Measurements from ENCODE around the gene ENTPD6.
"Not testable (repeated sequence)": the region's sequence is repeated elsewhere in the genome, so short reads cannot be mapped to it uniquely, and the experiment has no call there.

ENTPD6 gene

GRCh38 chr20:25254986-25255680, 59.6 kb downstream of the ENTPD6 start:
- Histone ChIP-seq H3K9me3 (ENCODE audit: control insufficient read depth in 1 of 2, low read length in 2 of 2) (no peaks in the 10 kb centered on the region), H3K4me3 (ENCODE audit: low read depth in 1 of 2, low read length in 2 of 2) (no peak overlapping the region), H3K27me3 (ENCODE audit: low read depth, low read length) (no peaks in the 10 kb centered on the region), H3K36me3 (ENCODE audit: control insufficient read depth in 1 of 2, insufficient read depth in 2 of 2, low read length in 2 of 2) (peaks cover 8 to 12% of the 10 kb centered on the region in 2 donors), H3K4me1 (ENCODE audit: control insufficient read depth in 1 of 2, insufficient read depth in 2 of 2, low read length in 2 of 2) (peaks cover 2 to 38% of the 10 kb centered on the region in 2 donors), H3K27ac (ENCODE audit: low read length) (peak overlapping the region; percentile 33)

GRCh38 chr20:25256226-25256859, 60.8 kb downstream of the ENTPD6 start:
- Histone ChIP-seq H3K27ac (ENCODE audit: low read length) (no peak overlapping the region), H3K36me3 (ENCODE audit: control insufficient read depth in 1 of 2, insufficient read depth in 2 of 2, low read length in 2 of 2) (peaks cover 12 to 19% of the 10 kb centered on the region in 2 donors), H3K9me3 (ENCODE audit: control insufficient read depth in 1 of 2, low read length in 2 of 2) (no peaks in the 10 kb centered on the region), H3K4me3 (ENCODE audit: low read depth in 1 of 2, low read length in 2 of 2) (no peak overlapping the region), H3K4me1 (ENCODE audit: control insufficient read depth in 1 of 2, insufficient read depth in 2 of 2, low read length in 2 of 2) (peaks cover 2 to 33% of the 10 kb centered on the region in 2 donors), H3K27me3 (ENCODE audit: low read depth, low read length) (no peaks in the 10 kb centered on the region)

- Histone ChIP-seq H3K27me3 (ENCODE audit: low read depth, low read length) (no peaks in the 10 kb centered on the region), H3K9me3 (ENCODE audit: control insufficient read depth in 1 of 2, low read length in 2 of 2) (no peaks in the 10 kb centered on the region), H3K4me3 (ENCODE audit: low read depth in 1 of 2, low read length in 2 of 2) (no peak overlapping the region), H3K36me3 (ENCODE audit: control insufficient read depth in 1 of 2, insufficient read depth in 2 of 2, low read length in 2 of 2) (peaks cover 12 to 19% of the 10 kb centered on the region in 2 donors), H3K27ac (ENCODE audit: low read length) (no peak overlapping the region), H3K4me1 (ENCODE audit: control insufficient read depth in 1 of 2, insufficient read depth in 2 of 2, low read length in 2 of 2) (peaks cover 2 to 27% of the 10 kb centered on the region in 2 donors)
These were observed 61.6 kb downstream of the ENTPD6 start for GRCh38 chr20:25257130-25257529.

GRCh38 chr20:25257756-25258475, 62.4 kb downstream of the ENTPD6 start:
- Histone ChIP-seq H3K4me1 (ENCODE audit: control insufficient read depth in 1 of 2, insufficient read depth in 2 of 2, low read length in 2 of 2) (peaks cover 2 to 20% of the 10 kb centered on the region in 2 donors), H3K27ac (ENCODE audit: low read length) (no peak overlapping the region)

GRCh38 chr20:25258476-25258805, 62.9 kb downstream of the ENTPD6 start:
- H3K4me3 ChIP-seq (ENCODE audit: low read depth in 1 of 2, low read length in 2 of 2) = no peak overlapping the region
- no peaks in the 10 kb centered on the region for H3K9me3 ChIP-seq (ENCODE audit: control insufficient read depth in 1 of 2, low read length in 2 of 2)

More at GRCh38 chr20:25257756-25258475, 62.4 kb downstream of the ENTPD6 start:
- Histone ChIP-seq H3K36me3 (ENCODE audit: control insufficient read depth in 1 of 2, insufficient read depth in 2 of 2, low read length in 2 of 2) (peaks cover 12 to 19% of the 10 kb centered on the region in 2 donors), H3K27me3 (ENCODE audit: low read depth, low read length) (no peaks in the 10 kb centered on the region), H3K9me3 (ENCODE audit: control insufficient read depth in 1 of 2, low read length in 2 of 2) (no peaks in the 10 kb centered on the region), H3K4me3 (ENCODE audit: low read depth in 1 of 2, low read length in 2 of 2) (no peak overlapping the region)

GRCh38 chr20:25258828-25259227, 63.3 kb downstream of the ENTPD6 start:
- no peak overlapping the region for H3K4me3 ChIP-seq (ENCODE audit: low read depth in 1 of 2, low read length in 2 of 2)
- H3K27ac ChIP-seq (ENCODE audit: low read length) = no peak overlapping the region
- H3K27me3 ChIP-seq (ENCODE audit: low read depth, low read length) = no peaks in the 10 kb centered on the region
- H3K4me1 ChIP-seq (ENCODE audit: control insufficient read depth in 1 of 2, insufficient read depth in 2 of 2, low read length in 2 of 2) = peaks cover 2 to 18% of the 10 kb centered on the region in 2 donors
- H3K36me3 ChIP-seq (ENCODE audit: control insufficient read depth in 1 of 2, insufficient read depth in 2 of 2, low read length in 2 of 2) = peaks cover 12 to 19% of the 10 kb centered on the region in 2 donors
- H3K9me3 ChIP-seq (ENCODE audit: control insufficient read depth in 1 of 2, low read length in 2 of 2) = no peaks in the 10 kb centered on the region

More at GRCh38 chr20:25258476-25258805, 62.9 kb downstream of the ENTPD6 start:
- Histone ChIP-seq H3K36me3 (ENCODE audit: control insufficient read depth in 1 of 2, insufficient read depth in 2 of 2, low read length in 2 of 2) (peaks cover 12 to 19% of the 10 kb centered on the region in 2 donors), H3K27me3 (ENCODE audit: low read depth, low read length) (no peaks in the 10 kb centered on the region), H3K4me1 (ENCODE audit: control insufficient read depth in 1 of 2, insufficient read depth in 2 of 2, low read length in 2 of 2) (peaks cover 2 to 18% of the 10 kb centered on the region in 2 donors), H3K27ac (ENCODE audit: low read length) (no peak overlapping the region)

- H3K4me1 ChIP-seq (ENCODE audit: control insufficient read depth in 1 of 2, insufficient read depth in 2 of 2, low read length in 2 of 2) = peaks cover 2 to 18% of the 10 kb centered on the region in 2 donors
- H3K36me3 ChIP-seq (ENCODE audit: control insufficient read depth in 1 of 2, insufficient read depth in 2 of 2, low read length in 2 of 2) = peaks cover 12 to 19% of the 10 kb centered on the region in 2 donors
- H3K4me3 ChIP-seq (ENCODE audit: low read depth in 1 of 2, low read length in 2 of 2) = no peak overlapping the region
- H3K27ac ChIP-seq (ENCODE audit: low read length) = no peak overlapping the region
- H3K27me3 ChIP-seq (ENCODE audit: low read depth, low read length) = no peaks in the 10 kb centered on the region
- no peaks in the 10 kb centered on the region for H3K9me3 ChIP-seq (ENCODE audit: control insufficient read depth in 1 of 2, low read length in 2 of 2)
These were observed 63.8 kb downstream of the ENTPD6 start for GRCh38 chr20:25259358-25259757.

GRCh38 chr20:25259788-25260254, 64.3 kb downstream of the ENTPD6 start:
- peaks cover 12 to 19% of the 10 kb centered on the region in 2 donors for H3K36me3 ChIP-seq (ENCODE audit: control insufficient read depth in 1 of 2, insufficient read depth in 2 of 2, low read length in 2 of 2)
- H3K9me3 ChIP-seq (ENCODE audit: control insufficient read depth in 1 of 2, low read length in 2 of 2) = no peaks in the 10 kb centered on the region
- peaks cover 2 to 18% of the 10 kb centered on the region in 2 donors for H3K4me1 ChIP-seq (ENCODE audit: control insufficient read depth in 1 of 2, insufficient read depth in 2 of 2, low read length in 2 of 2)
- no peak overlapping the region for H3K27ac ChIP-seq (ENCODE audit: low read length)
- H3K27me3 ChIP-seq (ENCODE audit: low read depth, low read length) = no peaks in the 10 kb centered on the region
- no peak overlapping the region for H3K4me3 ChIP-seq (ENCODE audit: low read depth in 1 of 2, low read length in 2 of 2)

GRCh38 chr20:25260770-25261437, 65.4 kb downstream of the ENTPD6 start:
- not testable (repeated sequence) for H3K27me3 ChIP-seq (ENCODE audit: low read depth, low read length); H3K9me3 ChIP-seq (ENCODE audit: control insufficient read depth in 1 of 2, low read length in 2 of 2); H3K4me3 ChIP-seq (ENCODE audit: low read depth in 1 of 2, low read length in 2 of 2); H3K27ac ChIP-seq (ENCODE audit: low read length)
- Histone ChIP-seq H3K36me3 (ENCODE audit: control insufficient read depth in 1 of 2, insufficient read depth in 2 of 2, low read length in 2 of 2) (peaks cover 12 to 19% of the 10 kb centered on the region in 2 donors), H3K4me1 (ENCODE audit: control insufficient read depth in 1 of 2, insufficient read depth in 2 of 2, low read length in 2 of 2) (peaks cover 2 to 12% of the 10 kb centered on the region in 2 donors)

- Histone ChIP-seq H3K9me3 (ENCODE audit: control insufficient read depth in 1 of 2, low read length in 2 of 2) (no peaks in the 10 kb centered on the region), H3K36me3 (ENCODE audit: control insufficient read depth in 1 of 2, insufficient read depth in 2 of 2, low read length in 2 of 2) (peaks cover 29 to 42% of the 10 kb centered on the region in 2 donors), H3K4me3 (ENCODE audit: low read depth in 1 of 2, low read length in 2 of 2) (no peak overlapping the region), H3K4me1 (ENCODE audit: control insufficient read depth in 1 of 2, insufficient read depth in 2 of 2, low read length in 2 of 2) (no peaks in the 10 kb centered on the region), H3K27ac (ENCODE audit: low read length) (no peak overlapping the region), H3K27me3 (ENCODE audit: low read depth, low read length) (no peaks in the 10 kb centered on the region)
These were observed 73.7 kb downstream of the ENTPD6 start for GRCh38 chr20:25269057-25269832.
